GM12875 (cell line): Measurements from ENCODE around the gene DACT1.

ENCODE experiments used
- H3K4me3 ChIP-seq: one replicate; pipeline ENCODE4 v1.5.1; 2011; ENCODE audit warnings: low read depth, low read length, control low read depth
- TF ChIP-seq, protein P1 (sequence below): IDR thresholded peaks from 2 replicates; pipeline ENCODE4 v1.5.1; 2011; ENCODE audit warnings: low read depth, mild to moderate bottlenecking, control low read depth, inconsistent platforms, low read length, moderate library complexity, borderline replicate concordance; ENCODE audit not compliant: insufficient read depth

Gene DACT1

DNA sequence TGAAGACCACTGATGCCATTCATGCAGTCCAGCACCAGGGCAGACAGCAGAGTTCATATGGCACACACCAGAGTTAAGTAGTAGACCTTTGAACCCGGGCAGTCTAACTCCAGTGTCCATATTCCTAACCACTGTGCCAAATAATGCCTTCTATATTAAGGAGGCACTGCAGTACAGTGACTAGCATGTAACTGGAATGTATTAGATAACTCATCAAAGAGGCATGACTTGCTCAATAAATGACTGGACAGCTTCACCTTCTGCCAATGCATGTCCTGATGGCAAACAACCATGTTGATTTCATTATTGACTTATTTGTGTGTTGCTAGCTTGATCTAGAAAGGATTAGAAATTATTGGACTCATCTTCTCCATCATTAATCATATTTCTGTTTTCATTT, 40.2 kb downstream of the DACT1 start:
- no peak overlapping the region for H3K4me3 ChIP-seq
- TF ChIP-seq, protein P1, sequence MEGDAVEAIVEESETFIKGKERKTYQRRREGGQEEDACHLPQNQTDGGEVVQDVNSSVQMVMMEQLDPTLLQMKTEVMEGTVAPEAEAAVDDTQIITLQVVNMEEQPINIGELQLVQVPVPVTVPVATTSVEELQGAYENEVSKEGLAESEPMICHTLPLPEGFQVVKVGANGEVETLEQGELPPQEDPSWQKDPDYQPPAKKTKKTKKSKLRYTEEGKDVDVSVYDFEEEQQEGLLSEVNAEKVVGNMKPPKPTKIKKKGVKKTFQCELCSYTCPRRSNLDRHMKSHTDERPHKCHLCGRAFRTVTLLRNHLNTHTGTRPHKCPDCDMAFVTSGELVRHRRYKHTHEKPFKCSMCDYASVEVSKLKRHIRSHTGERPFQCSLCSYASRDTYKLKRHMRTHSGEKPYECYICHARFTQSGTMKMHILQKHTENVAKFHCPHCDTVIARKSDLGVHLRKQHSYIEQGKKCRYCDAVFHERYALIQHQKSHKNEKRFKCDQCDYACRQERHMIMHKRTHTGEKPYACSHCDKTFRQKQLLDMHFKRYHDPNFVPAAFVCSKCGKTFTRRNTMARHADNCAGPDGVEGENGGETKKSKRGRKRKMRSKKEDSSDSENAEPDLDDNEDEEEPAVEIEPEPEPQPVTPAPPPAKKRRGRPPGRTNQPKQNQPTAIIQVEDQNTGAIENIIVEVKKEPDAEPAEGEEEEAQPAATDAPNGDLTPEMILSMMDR: no peak

DNA sequence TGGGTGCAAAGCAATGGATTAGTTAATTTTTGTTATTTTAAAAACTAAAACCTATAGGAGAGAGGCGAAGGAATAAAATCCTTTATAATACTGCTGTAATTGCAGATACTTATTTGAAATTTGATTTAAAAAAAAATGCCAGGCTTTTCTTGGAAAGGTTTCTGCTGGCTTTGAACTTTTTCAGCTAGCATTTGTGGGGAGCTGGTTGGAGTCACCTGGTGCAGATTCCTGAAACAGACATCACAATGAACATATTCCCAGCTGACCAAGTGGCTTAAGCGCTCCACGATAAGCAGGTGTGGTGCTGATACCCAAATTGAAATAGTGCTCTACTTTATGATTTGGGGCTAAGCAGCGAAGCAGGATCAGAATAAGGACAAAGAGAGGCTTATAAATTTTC, 42.9 kb downstream of the DACT1 start:
- TF ChIP-seq, protein P1: no peak
- H3K4me3 ChIP-seq: no peak overlapping the region

DNA sequence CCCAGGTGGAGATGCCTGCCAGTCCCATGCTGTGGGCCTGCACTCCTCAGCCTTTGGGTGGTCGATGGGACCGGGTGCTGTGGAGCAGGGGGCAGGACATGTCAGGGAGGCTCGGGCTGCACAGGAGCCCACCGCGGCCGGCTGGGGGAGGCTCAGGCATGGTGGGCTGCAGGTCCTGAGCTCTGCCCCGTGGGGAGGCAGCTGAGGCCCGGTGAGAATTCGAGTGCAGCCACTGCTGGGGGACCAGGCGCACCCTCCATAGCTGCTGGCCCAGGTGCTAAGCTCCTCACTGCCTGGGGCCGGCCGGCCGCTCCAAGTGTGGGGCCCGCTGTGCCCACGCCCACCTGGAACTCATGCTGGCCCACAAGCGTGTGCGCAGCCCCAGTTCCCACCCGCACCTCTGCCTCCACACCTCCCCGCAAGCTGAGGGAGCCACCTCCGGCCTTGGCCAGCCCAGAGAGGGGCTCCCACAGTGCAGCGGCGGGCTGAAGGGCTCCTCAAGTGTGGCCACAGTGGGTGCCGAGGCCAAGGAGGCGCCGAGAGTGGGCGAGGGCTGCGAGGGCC, 49.6 kb downstream of the DACT1 start:
- TF ChIP-seq, protein P1: no peak
- H3K4me3 ChIP-seq: no peak overlapping the region

DNA sequence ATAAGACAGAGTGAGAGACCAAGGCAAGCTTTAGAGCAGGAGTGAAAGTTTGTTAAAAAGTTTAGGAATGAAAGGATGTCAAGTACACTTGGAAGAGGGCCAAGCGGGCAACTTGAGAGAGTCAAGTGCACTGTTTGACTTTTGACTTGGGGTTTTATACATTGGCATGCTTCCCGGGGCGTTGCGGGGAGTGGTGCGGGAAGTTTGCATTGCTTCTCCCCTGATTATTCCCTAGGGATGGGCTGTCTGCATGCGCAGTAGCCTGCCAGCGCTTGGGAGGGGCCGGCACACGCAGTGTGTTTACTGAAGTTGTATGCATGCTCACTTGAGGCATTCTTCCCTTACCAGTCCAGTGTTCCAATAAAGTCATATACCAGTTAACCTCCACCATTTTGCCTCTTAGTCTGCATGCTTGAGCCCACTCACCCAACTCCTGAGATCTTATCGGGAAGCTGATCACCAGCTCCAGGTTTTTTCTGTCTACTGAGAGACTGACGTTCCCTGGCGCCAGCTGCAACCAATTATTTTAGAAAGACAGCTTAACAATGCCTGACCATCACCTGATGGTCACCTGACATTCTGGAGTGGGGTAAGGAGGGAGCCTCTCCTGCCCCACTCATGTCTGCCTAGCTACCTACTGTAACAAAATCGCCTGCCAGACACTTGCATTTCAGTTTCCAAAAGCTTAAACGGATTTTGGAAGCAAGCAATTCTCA, 53.2 kb downstream of the DACT1 start:
- H3K4me3 ChIP-seq: no peak overlapping the region
- TF ChIP-seq, protein P1: no peak

DNA sequence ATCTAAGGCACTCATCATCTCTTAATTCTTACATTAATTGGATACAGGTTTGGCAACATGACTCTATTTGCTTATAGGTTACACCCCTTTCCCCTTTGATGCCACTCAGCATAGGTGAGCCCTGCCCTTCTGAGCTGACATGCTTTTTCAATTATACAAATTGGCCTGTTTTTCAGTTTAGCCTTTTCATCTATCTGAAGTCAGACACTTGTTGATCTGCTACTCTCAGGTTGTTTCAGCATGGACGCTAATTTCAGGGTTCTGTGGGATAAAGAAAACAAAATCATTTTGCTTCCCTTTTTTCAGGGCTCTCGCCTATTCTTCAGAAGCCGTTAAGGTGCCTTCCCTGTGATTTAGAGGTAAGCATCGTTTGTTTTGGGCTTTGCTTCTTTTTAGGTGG, 55.3 kb downstream of the DACT1 start:
- no peak overlapping the region for H3K4me3 ChIP-seq
- TF ChIP-seq, protein P1: no peak

DNA sequence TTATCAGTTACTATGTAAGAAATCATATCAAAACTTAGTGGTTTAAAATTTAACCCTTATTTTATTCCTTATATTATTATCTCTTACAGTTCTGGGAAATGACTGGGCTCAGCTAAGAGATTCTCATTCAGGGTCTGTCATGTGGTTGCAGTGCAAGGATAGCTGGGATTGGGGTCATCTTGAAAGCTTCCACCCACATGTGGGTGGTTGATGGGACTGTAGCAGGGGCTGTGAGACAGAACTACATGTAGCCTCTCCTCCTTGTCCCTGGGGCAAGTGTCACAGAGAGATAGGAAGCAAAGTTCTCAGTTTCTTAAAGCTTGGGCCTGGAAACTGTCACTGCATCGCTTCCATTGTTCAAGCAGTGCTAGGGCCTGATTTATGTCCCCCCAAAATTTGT, 57.8 kb downstream of the DACT1 start:
- no peak overlapping the region for H3K4me3 ChIP-seq
- TF ChIP-seq, protein P1: no peak
